HepG2 (cell line): ENCODE measurements around the gene UQCC2. TPM values are rescaled to one million over a fixed set of nuclear protein-coding genes. Genes with fewer than 3 reads are reported as not detected.
A peak's percentile ranks its signal among the peaks of the same experiment; 100 is the strongest.

Experiments
- ATAC-seq: fragments of 200-7000 bp; cut with Tn5 transposase; 3 replicates; pipeline ENCODE4 v1.9.1; 2020; ENCODE audit warnings: mild to moderate bottlenecking, moderate library complexity
- BruUV-seq: library from RNA; stranded (reverse); fragments of 400-500 nt; replicated peaks from 2 replicates; lab custom pipeline; 2021; lab: Mats Ljungman, UMichigan
- CTCF ChIA-PET: fragments of 300-600 bp; formaldehyde crosslinking; extraction: SDS; loops from one replicate; lab custom pipeline; 2021; ENCODE audit warnings: low total read pairs, inconsistent platforms, low intra/inter-chr PET ratio; lab: Yijun Ruan, JAX
- POLR2A ChIA-PET: fragments of 350-600 bp; sonication (Branson Sonifier 250); formaldehyde crosslinking; loops from one replicate; lab custom pipeline; 2020; ENCODE audit warnings: antibody characterized with exemption, inconsistent platforms; lab: Yijun Ruan, JAX
- DNase-seq: peaks from one replicate; pipeline ENCODE4 v3.0.0-alpha.2; 2015; ENCODE audit warnings: low spot score
- FAIRE-seq: peaks from 3 replicates; lab custom pipeline; 2011; peaks lifted over from hg19 to GRCh38; lab: Jason Lieb, UNC
- H2AFZ ChIP-seq: one replicate; pipeline ENCODE4 v1.6.1; 2011; ENCODE audit warnings: low read length, inconsistent platforms
- H3K27ac ChIP-seq: fragments of 300-600 bp; 3 replicates; pipeline ENCODE4 v1.8.0; 2011; ENCODE audit warnings: mixed run types, mild to moderate bottlenecking, mixed read lengths, low read length, inconsistent platforms; ENCODE audit not compliant: insufficient read depth; ENCODE audit errors: extremely low read length
- H3K27me3 ChIP-seq, 2 experiments: fragments of 200-600 bp in 1 of 2; 2 replicates in 1 of 2; 3 replicates in 1 of 2; pipeline versions ENCODE4 v1.6.0 to v1.8.0; 2011; ENCODE audit warnings: low read length in 2 of 2, mild to moderate bottlenecking in 2 of 2, moderate library complexity in 2 of 2, inconsistent platforms in 1 of 2; ENCODE audit not compliant: insufficient read depth in 2 of 2, control insufficient read depth in 1 of 2
- H3K36me3 ChIP-seq, 2 experiments: fragments of 200-600 bp in 1 of 2; replicated peaks in 1 of 2; 2 replicates in 1 of 2; 3 replicates in 1 of 2; pipeline versions ENCODE4 v1.5.1 to v1.8.0; 2011; ENCODE audit warnings: low read length in 2 of 2, inconsistent platforms in 1 of 2; ENCODE audit not compliant: insufficient read depth in 2 of 2, control insufficient read depth in 1 of 2
- H3K4me1 ChIP-seq: 2 replicates; pipeline ENCODE4 v1.5.1; 2012; ENCODE audit warnings: low read length, inconsistent platforms; ENCODE audit not compliant: insufficient read depth
- H3K4me2 ChIP-seq: 2 replicates; pipeline ENCODE4 v1.6.0; 2011; ENCODE audit warnings: low read depth, low read length, inconsistent platforms
- H3K4me3 ChIP-seq, 3 experiments: fragments of 200-600 bp in 1 of 3; sonication (generic), shearing (Covaris generic) in 1 of 3; replicated peaks in 1 of 3; 2 replicates each; pipeline ENCODE4 v1.5.1; 2011 to 2016; ENCODE audit warnings: low read length in 3 of 3, inconsistent platforms in 2 of 3, low read depth in 2 of 3, mild to moderate bottlenecking in 2 of 3, control low read depth in 1 of 3, mixed read lengths in 1 of 3; ENCODE audit not compliant: insufficient read depth in 1 of 3
- H3K79me2 ChIP-seq: one replicate; pipeline ENCODE4 v1.6.1; 2011; ENCODE audit warnings: low read length, inconsistent platforms; ENCODE audit not compliant: insufficient read depth
- H3K9ac ChIP-seq: 2 replicates; pipeline ENCODE4 v1.6.0; 2011; ENCODE audit warnings: mild to moderate bottlenecking, low read depth, low read length, inconsistent platforms; ENCODE audit not compliant: insufficient read depth
- H3K9me3 ChIP-seq: 2 replicates; pipeline ENCODE4 v1.5.1; 2012; ENCODE audit warnings: mild to moderate bottlenecking, low read length
- H4K20me1 ChIP-seq: 2 replicates; pipeline ENCODE4 v1.6.0; 2011; ENCODE audit warnings: inconsistent platforms, mild to moderate bottlenecking, low read length, moderate library complexity; ENCODE audit not compliant: insufficient read depth
- AGO2 ChIP-seq: fragments of 200-400 bp; formaldehyde crosslinking; optimal IDR thresholded peaks from 2 replicates; pipeline ENCODE3; 2017; ENCODE audit warnings: mild to moderate bottlenecking, low read depth, low read length, moderate library complexity
- CREM ChIP-seq, 2 experiments: sonication (generic) in 1 of 2; formaldehyde crosslinking in 1 of 2; IDR thresholded peaks; 2 replicates each; pipeline versions ENCODE4 v1.4.0 to v1.6.1; 2016 to 2020; ENCODE audit warnings: antibody characterized with exemption in 1 of 2, mild to moderate bottlenecking in 1 of 2, missing genetic modification reagents in 1 of 2
- EP300 ChIP-seq, 3 experiments: sonication (generic) in 1 of 3; formaldehyde crosslinking in 1 of 3; IDR thresholded peaks; 2 replicates each; pipeline versions ENCODE4 v1.5.1 to v1.6.1; 2011 to 2020; ENCODE audit warnings: low read depth in 2 of 3, low read length in 2 of 3, borderline replicate concordance in 1 of 3, improper control_type of control experiment in 1 of 3, mild to moderate bottlenecking in 1 of 3, missing genetic modification reagents in 1 of 3, moderate library complexity in 1 of 3
- HIVEP1 ChIP-seq: sonication (generic); formaldehyde crosslinking; IDR thresholded peaks from 2 replicates; pipeline ENCODE4 v1.4.0; 2020; ENCODE audit warnings: mild to moderate bottlenecking, missing genetic modification reagents
- HOXA5 ChIP-seq: sonication (generic); formaldehyde crosslinking; IDR thresholded peaks from 2 replicates; pipeline ENCODE4 v1.4.0; 2020; ENCODE audit warnings: missing genetic modification reagents
- NFE2L1 ChIP-seq: sonication (generic); formaldehyde crosslinking; IDR thresholded peaks from 2 replicates; pipeline ENCODE4 v1.4.0; 2020; ENCODE audit warnings: missing genetic modification reagents, mild to moderate bottlenecking, borderline replicate concordance
- NPAS2 ChIP-seq: sonication (generic); formaldehyde crosslinking; IDR thresholded peaks from 2 replicates; pipeline ENCODE4 v1.8.0; 2022; ENCODE audit warnings: mild to moderate bottlenecking, missing genetic modification reagents, borderline replicate concordance
- REPIN1 ChIP-seq: sonication (generic); formaldehyde crosslinking; IDR thresholded peaks from 2 replicates; pipeline ENCODE4 v1.8.0; 2022; ENCODE audit warnings: missing genetic modification reagents, low read depth, mild to moderate bottlenecking, borderline replicate concordance
- ZNF839 ChIP-seq: sonication (generic); formaldehyde crosslinking; IDR thresholded peaks from 2 replicates; pipeline ENCODE4 v1.4.0; 2020; ENCODE audit warnings: missing genetic modification reagents, mild to moderate bottlenecking, borderline replicate concordance
- WGBS: methylation state at CpG from one replicate; pipeline ENCODE4 v1.1.6; 2017; ENCODE audit warnings: low lambda C conversion rate; 5-methylcytosine and 5-hydroxymethylcytosine counted together
- in situ Hi-C: cut with HindIII; loops from 2 replicates; pipeline ENCODE4 v1.10.0; 2017; ENCODE audit warnings: low pct_unique_long_range_greater_than_20kb; ENCODE audit not compliant: extremely low pct_ligation_motif_present
- intact Hi-C: fragments of 100-400 bp; cut with micrococcal nuclease; formaldehyde crosslinking; loops from one replicate; pipeline ENCODE4 v1.10.0; 2022; ENCODE audit not compliant: unreplicated experiment
- polyA plus RNA-seq, 8 experiments: library from polyadenylated mRNA; depleted of rRNA in 3 of 8; stranded (reverse) in 7 of 8; unstranded in 1 of 8; fragments of >200 nt; fragmentation: Illumina TruSeq in 4 of 8; extraction: Trizol in 4 of 8; gene quantifications; 2 replicates each; pipeline versions ENCODE4 v1.2.1 to v1.2.3, GENCODE V29; 2011 to 2016; ENCODE audit warnings: low read depth in 4 of 8, missing spikeins in 1 of 8, mixed read lengths in 1 of 8; ENCODE audit not compliant: insufficient read depth in 1 of 8
- total RNA-seq, 5 experiments: library from RNA; depleted of rRNA; stranded (reverse); fragments of >200 nt; fragmentation: Illumina TruSeq; extraction: Trizol; gene quantifications; 2 replicates each; pipeline ENCODE4 v1.2.3, GENCODE V29; 2016; ENCODE audit warnings: low read depth in 1 of 5
- TF ChIP-seq, protein P1 (sequence below): sonication (generic); formaldehyde crosslinking; IDR thresholded peaks from 2 replicates; pipeline ENCODE4 v1.4.0; 2020; ENCODE audit warnings: mild to moderate bottlenecking, missing genetic modification reagents
- TF ChIP-seq, protein P2 (sequence below): sonication (generic); formaldehyde crosslinking; IDR thresholded peaks from 2 replicates; pipeline ENCODE4 v1.8.0; 2023; ENCODE audit warnings: mild to moderate bottlenecking, missing genetic modification reagents
- TF ChIP-seq, protein P3 (sequence below): sonication (generic); formaldehyde crosslinking; IDR thresholded peaks from 2 replicates; pipeline ENCODE4 v1.5.0; 2020; ENCODE audit warnings: missing genetic modification reagents

The UQCC2 gene
- total and polyA plus RNA-seq, 2 of the 13 experiments (the other 11 are each of a cell fraction or from before 2014, with no cell fraction given): 82.4 to 238 TPM

DNA sequence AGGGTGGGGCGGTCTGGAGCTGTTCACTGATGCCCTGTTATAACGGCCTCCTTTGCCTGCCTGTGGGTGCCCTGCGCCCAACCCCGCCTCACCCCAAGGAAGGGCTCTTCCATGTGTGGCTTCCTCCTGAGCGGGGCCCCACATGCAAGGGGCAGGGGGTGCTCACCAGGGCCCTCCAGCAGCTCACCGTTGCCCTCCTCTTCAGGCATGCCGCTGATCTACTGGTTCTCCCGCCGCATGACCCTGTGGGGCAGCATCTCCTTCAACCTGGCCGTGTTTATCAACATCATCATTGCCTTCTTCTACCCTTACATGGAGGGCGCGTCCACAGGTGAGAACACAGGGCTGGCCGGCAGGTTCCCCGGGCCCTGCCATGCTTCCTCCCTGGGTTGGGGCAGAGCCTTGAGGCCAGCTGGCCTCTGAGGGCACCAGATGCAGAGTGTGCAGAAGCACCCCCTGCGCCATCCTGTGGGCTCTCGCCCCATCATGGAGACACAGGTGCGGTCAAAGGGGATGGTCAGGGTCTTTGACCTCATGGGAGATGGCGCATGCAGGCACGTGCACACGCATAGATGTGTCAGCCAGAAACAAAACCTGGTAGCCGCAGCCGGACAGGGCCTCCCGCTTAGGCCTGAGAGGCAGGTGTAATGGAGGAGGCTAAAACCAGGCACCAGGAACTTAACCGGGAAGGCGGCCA is 22.9 kb downstream of the UQCC2 start:
- Histone ChIP-seq H4K20me1 (no peaks in the 10 kb centered on the region; the same call in 1 of the 2 replicates), H3K79me2 (no peaks in the 10 kb centered on the region), H3K4me3 (no peak overlapping the region), H3K9me3 (no peaks in the 10 kb centered on the region), H3K4me1 (no peaks in the 10 kb centered on the region), H3K27ac (no peak overlapping the region), H2AFZ (no peak overlapping the region), H3K36me3 (peaks cover 23 to 40% of the 10 kb centered on the region in 2 experiments; a peak in 3 of 5 replicates), H3K27me3 (no peaks in the 10 kb centered on the region), H3K9ac (no peak overlapping the region), H3K4me2 (no peak overlapping the region)
- intact Hi-C loops: no loop called here
- FAIRE-seq: no peak
- in situ Hi-C loops: no loop called here
- ChIA-PET POLR2A (no interaction called here), CTCF (no interaction called here)
- peak; percentile 44 for TF ChIP-seq AGO2
- TF ChIP-seq REPIN1 (CRISPR knock-in tag): no peak
- TF ChIP-seq CREM (IDR thresholded peaks at IDR 0.05): no peak
- no peak for TF ChIP-seq CREM (CRISPR knock-in tag; IDR thresholded peaks at IDR 0.05)
- no peak; the same call in 2 of the 3 replicates for ATAC-seq
- no TSS peak for BruUV-seq
- DNase-seq: no peak
- WGBS: 98% methylated on average over 19 of the region's 25 CpGs

DNA sequence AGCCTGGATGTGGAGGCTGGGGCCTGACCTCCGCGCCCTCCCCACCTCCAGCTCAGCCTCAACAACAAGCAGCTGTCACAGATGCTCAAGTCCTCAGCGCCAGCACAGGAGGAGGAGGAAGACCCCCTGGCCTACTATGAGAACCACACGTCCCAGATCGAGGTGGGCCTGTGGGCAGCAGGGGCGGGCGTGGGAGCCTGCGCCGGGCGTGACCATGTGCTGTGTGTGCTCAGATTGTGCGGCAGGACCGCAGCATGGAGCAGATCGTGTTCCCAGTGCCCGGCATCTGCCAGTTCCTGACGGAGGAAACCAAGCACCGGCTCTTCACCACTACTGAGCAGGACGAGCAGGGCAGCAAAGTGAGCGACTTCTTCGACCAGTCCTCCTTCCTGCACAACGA is 23.5 kb downstream of the UQCC2 start:
- H3K4me3 ChIP-seq: no peak overlapping the region
- WGBS: 97% methylated on average over 16 of the region's 20 CpGs
- H3K27ac ChIP-seq: no peak overlapping the region
- no peak overlapping the region for H3K4me2 ChIP-seq
- BruUV-seq: no TSS peak
- ATAC-seq (no peak), FAIRE-seq (no peak), DNase-seq (no peak)
- POLR2A ChIA-PET: no interaction called here
- H3K9ac ChIP-seq: no peak overlapping the region
- intact Hi-C loops (no loop called here), in situ Hi-C loops (no loop called here)
- peaks cover 19 to 39% of the 10 kb centered on the region in 2 experiments; a peak in 3 of 5 replicates for H3K36me3 ChIP-seq
- CTCF ChIA-PET: no interaction called here
- no peaks in the 10 kb centered on the region for H3K4me1 ChIP-seq
- no peak overlapping the region for H2AFZ ChIP-seq
- H3K79me2 ChIP-seq: no peaks in the 10 kb centered on the region
- H3K27me3 ChIP-seq: no peaks in the 10 kb centered on the region
- H4K20me1 ChIP-seq: no peaks in the 10 kb centered on the region; the same call in 1 of the 2 replicates
- no peaks in the 10 kb centered on the region for H3K9me3 ChIP-seq
- TF ChIP-seq ZNF839 (CRISPR knock-in tag) (no peak), HOXA5 (CRISPR knock-in tag) (no peak), EP300 (IDR thresholded peaks at IDR 0.05; ENCODE audit: low read depth in 2 of 2, low read length in 2 of 2) (no peak), EP300 (CRISPR knock-in tag; IDR thresholded peaks at IDR 0.05; ENCODE audit: borderline replicate concordance) (no peak), HIVEP1 (CRISPR knock-in tag) (no peak), NPAS2 (CRISPR knock-in tag) (no peak), NFE2L1 (CRISPR knock-in tag) (no peak)
- TF ChIP-seq, protein P1, sequence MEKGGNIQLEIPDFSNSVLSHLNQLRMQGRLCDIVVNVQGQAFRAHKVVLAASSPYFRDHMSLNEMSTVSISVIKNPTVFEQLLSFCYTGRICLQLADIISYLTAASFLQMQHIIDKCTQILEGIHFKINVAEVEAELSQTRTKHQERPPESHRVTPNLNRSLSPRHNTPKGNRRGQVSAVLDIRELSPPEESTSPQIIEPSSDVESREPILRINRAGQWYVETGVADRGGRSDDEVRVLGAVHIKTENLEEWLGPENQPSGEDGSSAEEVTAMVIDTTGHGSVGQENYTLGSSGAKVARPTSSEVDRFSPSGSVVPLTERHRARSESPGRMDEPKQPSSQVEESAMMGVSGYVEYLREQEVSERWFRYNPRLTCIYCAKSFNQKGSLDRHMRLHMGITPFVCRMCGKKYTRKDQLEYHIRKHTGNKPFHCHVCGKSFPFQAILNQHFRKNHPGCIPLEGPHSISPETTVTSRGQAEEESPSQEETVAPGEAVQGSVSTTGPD (CRISPR knock-in tag): no peak
- TF ChIP-seq, protein P2, sequence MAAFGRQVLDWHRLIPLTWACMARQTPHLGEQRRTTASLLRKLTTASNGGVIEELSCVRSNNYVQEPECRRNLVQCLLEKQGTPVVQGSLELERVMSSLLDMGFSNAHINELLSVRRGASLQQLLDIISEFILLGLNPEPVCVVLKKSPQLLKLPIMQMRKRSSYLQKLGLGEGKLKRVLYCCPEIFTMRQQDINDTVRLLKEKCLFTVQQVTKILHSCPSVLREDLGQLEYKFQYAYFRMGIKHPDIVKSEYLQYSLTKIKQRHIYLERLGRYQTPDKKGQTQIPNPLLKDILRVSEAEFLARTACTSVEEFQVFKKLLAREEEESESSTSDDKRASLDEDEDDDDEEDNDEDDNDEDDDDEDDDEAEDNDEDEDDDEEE (CRISPR knock-in tag): no peak
- TF ChIP-seq, protein P3, sequence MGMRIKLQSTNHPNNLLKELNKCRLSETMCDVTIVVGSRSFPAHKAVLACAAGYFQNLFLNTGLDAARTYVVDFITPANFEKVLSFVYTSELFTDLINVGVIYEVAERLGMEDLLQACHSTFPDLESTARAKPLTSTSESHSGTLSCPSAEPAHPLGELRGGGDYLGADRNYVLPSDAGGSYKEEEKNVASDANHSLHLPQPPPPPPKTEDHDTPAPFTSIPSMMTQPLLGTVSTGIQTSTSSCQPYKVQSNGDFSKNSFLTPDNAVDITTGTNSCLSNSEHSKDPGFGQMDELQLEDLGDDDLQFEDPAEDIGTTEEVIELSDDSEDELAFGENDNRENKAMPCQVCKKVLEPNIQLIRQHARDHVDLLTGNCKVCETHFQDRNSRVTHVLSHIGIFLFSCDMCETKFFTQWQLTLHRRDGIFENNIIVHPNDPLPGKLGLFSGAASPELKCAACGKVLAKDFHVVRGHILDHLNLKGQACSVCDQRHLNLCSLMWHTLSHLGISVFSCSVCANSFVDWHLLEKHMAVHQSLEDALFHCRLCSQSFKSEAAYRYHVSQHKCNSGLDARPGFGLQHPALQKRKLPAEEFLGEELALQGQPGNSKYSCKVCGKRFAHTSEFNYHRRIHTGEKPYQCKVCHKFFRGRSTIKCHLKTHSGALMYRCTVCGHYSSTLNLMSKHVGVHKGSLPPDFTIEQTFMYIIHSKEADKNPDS (CRISPR knock-in tag): no peak
